Frontal cortex (tissue), 4 donors: Measurements from ENCODE around the gene RTKN. TPM values are rescaled to one million over a fixed set of nuclear protein-coding genes. Genes with fewer than 3 reads are reported as not detected.

Source experiments
- DNase-seq, 2 donors: peaks; one replicate each; pipeline ENCODE4 v3.0.0; 2012; ENCODE audit warnings: low spot score in 2 of 2
- FAIRE-seq: peaks from 2 replicates; lab custom pipeline; 2012; peaks lifted over from hg19 to GRCh38; lab: Jason Lieb, UNC
- total RNA-seq: library from RNA; depleted of rRNA; stranded (reverse); fragments of >200 nt; gene quantifications from one replicate; pipeline ENCODE4 v1.2.3, GENCODE V29; 2014
- donor health status: control.
- donor health status: control.
- donor health status: control.

The RTKN gene
- total RNA-seq, 1 donor from 2014 or later = 2.9 TPM

GRCh38 chr2:74420006-74420405, 21.7 kb downstream of the RTKN start:
- FAIRE-seq (no peak), DNase-seq (peak in 1 of 2 donors; percentile 6)

- FAIRE-seq (no peak), DNase-seq (peak in 1 of 2 donors; percentile 10)
Measured at GRCh38 chr2:74419345-74419744, 22.4 kb downstream of the RTKN start.

- FAIRE-seq (no peak), DNase-seq (no peak)
Measured at GRCh38 chr2:74418312-74418711, 23.4 kb downstream of the RTKN start.

- FAIRE-seq (no peak), DNase-seq (peak in 1 of 2 donors; percentile 29)
Measured at GRCh38 chr2:74417763-74418162, 24.0 kb downstream of the RTKN start.

- DNase-seq (peak in 1 of 2 donors; percentile 4), FAIRE-seq (no peak)
Measured at GRCh38 chr2:74417197-74417596, 24.5 kb downstream of the RTKN start.

GRCh38 chr2:74416778-74417177, 25.0 kb downstream of the RTKN start:
- no peak for FAIRE-seq
- peak in 1 of 2 donors; percentile 45 for DNase-seq

GRCh38 chr2:74415762-74416395, 25.9 kb downstream of the RTKN start:
- DNase-seq = peak in 1 of 2 donors; percentile 35
- no peak for FAIRE-seq

- no peak for FAIRE-seq
- DNase-seq = peak; percentile 74 to 75
Measured at GRCh38 chr2:74414881-74415761, 26.6 kb downstream of the RTKN start.

GRCh38 chr2:74414441-74414840, 27.3 kb downstream of the RTKN start:
- peak in 1 of 2 donors; percentile 42 for DNase-seq
- no peak for FAIRE-seq

- FAIRE-seq (no peak), DNase-seq (peak in 1 of 2 donors; percentile 22)
Measured at GRCh38 chr2:74413001-74413698, 28.6 kb downstream of the RTKN start.

- no peak for DNase-seq
- FAIRE-seq = no peak
Measured at GRCh38 chr2:74407682-74408081, 34.1 kb downstream of the RTKN start.

- no peak for DNase-seq
- no peak for FAIRE-seq
Measured at GRCh38 chr2:74406035-74406434, 35.7 kb downstream of the RTKN start.

GRCh38 chr2:74401891-74402290, 39.8 kb downstream of the RTKN start:
- FAIRE-seq = no peak
- no peak for DNase-seq

- FAIRE-seq = no peak
- no peak for DNase-seq
Measured at GRCh38 chr2:74399785-74400184, 42.0 kb downstream of the RTKN start.

GRCh38 chr2:74396149-74396548, 45.6 kb downstream of the RTKN start:
- no peak for FAIRE-seq
- no peak for DNase-seq

- no peak for FAIRE-seq
- no peak for DNase-seq
Measured at GRCh38 chr2:74393525-74393924, 48.2 kb downstream of the RTKN start.

GRCh38 chr2:74392449-74392743, 49.3 kb downstream of the RTKN start:
- DNase-seq (no peak), FAIRE-seq (no peak)

GRCh38 chr2:74391580-74392448, 49.9 kb downstream of the RTKN start:
- peak; percentile 21 for FAIRE-seq
- DNase-seq = peak; percentile 88 to 89

- FAIRE-seq (no peak), DNase-seq (peak in 1 of 2 donors; percentile 56)
Measured at GRCh38 chr2:74391209-74391579, 50.5 kb downstream of the RTKN start.

- FAIRE-seq (no peak), DNase-seq (no peak)
Measured at GRCh38 chr2:74390606-74391005, 51.1 kb downstream of the RTKN start.
